GM21423 (cell line): ENCODE data around the gene FJX1.

ENCODE experiments used
- ATAC-seq: cut with Tn5 transposase; IDR thresholded peaks from one replicate; pipeline ENCODE4 v1.9.1; 2021; ENCODE audit warnings: mild to moderate bottlenecking, moderate library complexity; ENCODE audit not compliant: unreplicated experiment

The FJX1 gene

GRCh38 chr11:35617687-35618496, at the start of gene FJX1:
Gene FJX1 (plus strand): TSS chr11:35618460. CDS start chr11:35618637, 177 bp downstream.
- peak; percentile 28 for ATAC-seq

- no peak for ATAC-seq
Observed at GRCh38 chr11:35571696-35572095, 46.6 kb upstream of the FJX1 start.

GRCh38 chr11:35579557-35580396, 38.5 kb upstream of the FJX1 start:
- ATAC-seq: no peak

DNA sequence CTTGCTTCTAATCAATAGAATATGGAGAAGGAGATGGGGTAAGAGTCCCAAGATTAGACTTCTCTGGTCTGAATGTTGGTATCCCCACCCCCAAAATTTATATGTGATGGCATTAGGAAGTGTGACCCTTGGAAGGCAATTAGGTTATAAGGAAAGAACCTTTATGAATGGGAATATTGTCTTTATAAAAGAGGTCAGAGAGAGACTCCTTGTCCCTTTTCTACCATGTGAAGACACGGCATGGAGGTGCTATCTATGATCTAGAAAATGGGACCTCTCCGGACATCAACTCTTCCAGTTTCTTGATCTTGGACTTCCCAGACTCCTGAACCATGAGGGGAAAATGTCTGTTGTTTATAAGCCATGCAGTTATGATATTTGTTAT, 37.9 kb upstream of the FJX1 start:
- ATAC-seq: no peak

- no peak for ATAC-seq
Observed at GRCh38 chr11:35582033-35582432, 36.2 kb upstream of the FJX1 start.

- ATAC-seq: no peak
Observed at GRCh38 chr11:35583126-35583525, 35.1 kb upstream of the FJX1 start.

- ATAC-seq: no peak
Observed at GRCh38 chr11:35583843-35584242, 34.4 kb upstream of the FJX1 start.

DNA sequence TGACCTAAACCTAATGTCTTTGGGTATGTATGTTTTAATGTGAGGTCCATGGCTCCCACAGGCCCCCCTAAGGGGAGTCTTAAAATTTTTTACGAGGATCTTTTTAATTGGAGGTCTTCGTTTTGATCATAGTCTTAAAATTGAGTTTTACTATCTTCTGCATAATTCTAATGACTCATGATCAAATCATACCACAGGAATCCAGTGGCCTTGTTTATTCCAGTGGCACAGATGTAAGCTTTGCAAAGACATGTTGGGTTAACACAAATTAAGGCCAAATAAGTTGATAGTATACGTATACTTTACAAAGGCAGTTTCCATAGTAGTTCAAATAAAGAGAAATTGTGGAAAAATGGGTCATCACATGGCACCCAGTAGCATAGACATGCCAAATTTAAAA, 33.9 kb upstream of the FJX1 start:
- no peak for ATAC-seq

GRCh38 chr11:35585416-35585815, 32.8 kb upstream of the FJX1 start:
- no peak for ATAC-seq

GRCh38 chr11:35586222-35586621, 32.0 kb upstream of the FJX1 start:
- ATAC-seq: no peak

GRCh38 chr11:35587972-35588371, 30.3 kb upstream of the FJX1 start:
- ATAC-seq: no peak

DNA sequence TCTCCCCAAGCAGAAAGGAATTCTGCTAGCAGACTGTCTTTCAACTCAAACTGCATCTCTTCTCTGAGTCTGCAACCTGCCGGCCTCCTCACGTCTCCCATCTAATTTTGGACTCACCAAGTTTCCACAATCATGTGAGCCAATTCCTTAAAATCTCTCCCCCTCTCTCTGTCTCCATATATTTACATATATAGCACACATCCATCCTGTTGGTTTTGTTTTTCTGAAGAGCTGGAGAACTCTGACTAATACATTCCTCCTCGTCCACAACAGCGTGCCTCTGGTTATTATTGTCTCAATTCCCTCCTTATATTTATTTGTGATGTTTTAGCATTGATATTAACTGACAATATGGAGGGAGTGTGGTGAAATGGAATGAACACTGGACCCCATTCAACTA, 29.6 kb upstream of the FJX1 start:
- no peak for ATAC-seq

DNA sequence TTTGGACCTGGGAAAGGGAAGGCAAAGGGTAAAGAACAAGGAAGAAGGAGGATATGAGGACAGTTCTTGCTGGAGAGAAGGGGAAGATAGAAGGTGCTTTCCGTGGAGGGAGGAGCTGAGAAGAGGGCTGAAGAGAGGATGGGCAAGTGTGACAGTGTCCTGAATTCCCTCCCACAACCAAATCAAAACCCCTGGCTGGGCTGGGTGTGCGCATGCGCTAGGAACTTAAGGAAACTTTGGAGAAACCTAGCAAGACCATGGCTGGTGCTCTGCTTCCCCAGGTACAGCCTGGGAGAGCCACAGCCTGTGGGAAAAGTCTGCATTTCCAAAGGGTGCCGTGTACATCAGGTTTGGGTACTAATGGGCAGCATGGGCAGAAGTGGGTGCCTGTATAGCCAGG, 29.0 kb upstream of the FJX1 start:
- ATAC-seq: no peak

DNA sequence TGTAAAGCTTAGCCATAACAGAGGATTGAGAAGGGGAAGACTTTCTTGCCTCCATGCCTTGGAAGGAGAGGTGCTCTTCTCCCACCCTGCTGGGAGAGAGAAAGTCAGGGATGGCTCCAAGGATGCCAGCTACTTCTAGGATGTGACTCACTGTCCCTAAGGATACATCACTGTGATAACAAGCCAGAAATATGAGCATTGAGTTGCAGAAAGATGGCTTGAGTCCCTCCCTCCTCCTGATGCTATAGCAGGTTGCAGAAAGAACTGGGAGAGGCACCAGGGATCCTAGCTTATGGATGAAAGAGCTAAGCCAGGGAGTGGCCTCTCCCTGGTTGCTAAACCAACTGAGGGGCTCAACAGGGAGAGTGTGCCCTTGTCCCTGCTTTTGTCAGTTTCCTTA, 27.8 kb upstream of the FJX1 start:
- no peak for ATAC-seq

DNA sequence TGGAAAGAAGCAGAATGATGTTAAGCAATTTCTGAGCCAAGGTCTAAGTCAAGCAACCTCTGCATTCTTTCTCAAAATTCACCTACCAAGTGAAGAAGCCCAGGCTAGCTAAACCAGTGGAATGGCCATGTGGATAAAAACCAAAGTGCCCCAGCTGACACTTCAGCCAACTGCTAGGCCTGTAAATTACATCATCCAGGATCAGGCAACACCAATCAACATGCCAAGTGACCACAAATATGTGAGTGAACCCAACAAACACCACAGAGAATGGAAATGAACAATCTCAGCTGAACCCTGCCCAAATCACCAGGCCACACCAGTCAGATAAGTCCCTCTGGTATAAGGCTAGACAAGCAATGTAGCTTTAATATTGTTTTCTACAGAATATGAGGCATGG, 25.1 kb upstream of the FJX1 start:
- ATAC-seq: no peak

DNA sequence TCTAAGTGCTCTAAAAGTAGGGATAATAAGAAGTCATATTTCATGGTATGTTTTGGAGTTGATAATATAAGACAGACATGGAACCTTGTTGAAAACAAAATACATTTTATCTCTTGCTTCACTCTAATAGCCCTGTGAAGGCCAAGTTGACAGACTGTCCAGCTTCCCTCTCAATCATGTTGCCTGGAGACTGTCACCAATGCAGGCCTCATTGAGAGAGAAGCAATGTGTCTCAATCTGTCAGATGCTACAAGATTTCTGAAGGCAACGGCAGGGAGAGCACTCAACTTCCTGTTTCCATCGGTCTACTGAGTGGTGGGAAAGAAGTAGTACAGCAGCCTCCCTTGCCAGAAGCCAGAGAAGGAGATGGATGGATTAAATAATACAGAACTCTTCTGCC, 23.6 kb upstream of the FJX1 start:
- no peak for ATAC-seq

GRCh38 chr11:35598254-35599125, 19.8 kb upstream of the FJX1 start:
- peak; percentile 70 for ATAC-seq

DNA sequence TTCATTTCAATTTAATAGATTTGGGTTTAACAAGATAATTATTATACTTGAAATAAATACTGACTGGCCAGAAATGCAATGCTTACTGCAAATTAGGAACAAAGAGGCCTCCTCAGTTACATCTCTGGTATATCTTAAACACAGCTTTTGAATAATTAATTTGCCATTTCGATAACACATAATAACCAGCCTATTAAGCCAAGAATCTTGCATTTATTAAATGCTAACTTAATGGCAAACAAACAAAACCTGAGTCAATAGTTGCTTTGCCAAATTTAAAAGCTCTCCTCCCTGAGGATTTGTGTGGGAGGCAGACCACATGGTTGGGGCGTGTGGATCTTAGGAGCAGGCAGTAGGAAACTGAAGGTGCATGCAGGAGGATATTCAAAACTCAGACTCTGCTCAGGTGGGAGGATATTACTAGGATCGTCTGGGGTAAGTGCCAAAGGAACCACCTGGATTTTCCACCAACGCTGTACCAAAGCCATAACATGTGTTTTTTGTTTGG, 17.9 kb upstream of the FJX1 start:
- ATAC-seq: no peak

DNA sequence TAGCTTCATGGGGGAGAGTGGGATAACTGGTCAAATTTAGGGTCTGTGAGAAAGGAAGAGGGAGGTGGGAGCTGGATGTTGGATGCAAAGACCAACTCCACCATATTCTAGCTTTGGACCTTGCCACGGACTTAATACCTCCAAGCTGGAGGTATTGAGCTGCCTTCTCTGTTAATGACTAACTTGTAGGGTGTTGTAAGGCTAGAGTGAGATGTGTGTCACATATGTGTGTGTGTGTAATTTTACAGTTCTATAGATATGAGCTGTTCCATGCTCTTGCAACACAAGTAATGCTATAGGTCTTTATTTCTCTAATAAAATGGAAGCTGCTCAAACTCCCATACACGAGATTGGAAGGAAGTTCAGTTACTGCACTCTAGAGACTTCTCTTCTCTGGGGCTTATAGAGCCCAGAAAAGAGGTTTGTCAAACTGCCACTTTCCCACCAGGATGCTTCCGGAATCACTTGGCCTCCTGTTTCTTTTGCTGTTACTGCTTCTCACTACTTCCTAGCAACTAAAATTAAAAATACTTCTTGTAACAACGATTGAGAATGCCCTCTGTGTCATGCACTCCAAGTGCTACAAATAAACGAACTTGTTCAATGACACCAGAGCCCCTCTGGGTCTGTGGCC, 16.0 kb upstream of the FJX1 start:
- no peak for ATAC-seq

DNA sequence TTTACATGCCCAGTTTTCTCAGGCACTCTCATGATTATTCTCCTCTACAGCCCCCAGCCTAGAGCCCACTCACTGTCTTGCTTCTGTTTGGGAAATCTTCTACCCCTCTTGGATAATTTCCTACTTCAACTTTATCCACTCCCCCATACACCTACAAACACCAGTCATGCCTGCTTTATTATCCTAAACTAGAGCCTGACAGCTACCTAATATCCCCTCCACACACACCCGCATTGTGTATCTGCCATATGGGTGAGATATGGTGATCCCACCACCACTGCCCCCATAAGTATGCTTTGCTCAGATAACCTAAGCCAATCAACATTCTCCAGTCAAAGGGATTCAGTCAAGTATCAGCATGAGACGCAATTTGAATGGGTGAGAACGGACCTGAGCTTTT, 15.3 kb upstream of the FJX1 start:
- no peak for ATAC-seq

- ATAC-seq: no peak
Observed at GRCh38 chr11:35605706-35606105, 12.6 kb upstream of the FJX1 start.
